Memory B cell (primary cell): ENCODE results near the gene MYH7B.

Experiments
- ATAC-seq: fragments of 150-1000 bp; cut with Tn5 transposase; 2 replicates; pipeline ENCODE4 v1.10.0; 2021; ENCODE audit warnings: low read depth, mild to moderate bottlenecking, moderate library complexity
- DNase-seq, 2 donors: peaks; one replicate each; pipeline ENCODE4 v3.0.0; 2022; ENCODE audit warnings: low spot score in 2 of 2
- H3K27ac Mint-ChIP-seq: one replicate; pipeline ENCODE4 v1.8.0; 2022; ENCODE audit warnings: mild to moderate bottlenecking, moderate library complexity, mixed read lengths
- H3K27me3 Mint-ChIP-seq: one replicate; pipeline ENCODE4 v1.8.0; 2022; ENCODE audit warnings: mixed read lengths
- H3K36me3 Mint-ChIP-seq: one replicate; pipeline ENCODE4 v1.8.0; 2022; ENCODE audit warnings: mild to moderate bottlenecking, mixed read lengths
- H3K4me1 Mint-ChIP-seq: one replicate; pipeline ENCODE4 v1.8.0; 2022; ENCODE audit warnings: mixed read lengths
- H3K4me3 Mint-ChIP-seq: one replicate; pipeline ENCODE4 v1.8.0; 2022; ENCODE audit warnings: mild to moderate bottlenecking, moderate library complexity, mixed read lengths
- H3K9me3 Mint-ChIP-seq: one replicate; pipeline ENCODE4 v1.8.0; 2022; ENCODE audit warnings: mixed read lengths

Gene MYH7B

DNA sequence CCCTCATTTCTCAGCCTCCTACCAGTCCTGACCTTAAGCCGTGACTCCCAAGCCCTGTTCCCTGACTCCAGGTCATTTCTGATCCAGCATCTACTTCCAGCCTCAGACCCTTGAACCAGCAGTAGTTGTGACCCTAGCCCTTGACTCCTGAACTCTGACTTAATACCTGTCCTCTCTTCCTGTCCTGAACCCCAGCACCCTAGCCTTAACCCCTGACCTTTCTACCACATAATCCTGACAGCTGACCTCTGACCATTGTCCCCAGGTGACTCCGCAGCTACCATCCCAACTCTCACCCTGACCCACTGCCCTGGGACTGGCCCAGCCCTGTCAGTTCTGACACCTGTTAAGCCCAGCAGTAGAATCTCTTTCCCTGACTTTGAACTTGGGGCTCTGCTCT is 42.1 kb downstream of the MYH7B start:
- Mint-ChIP-seq H3K9me3 (no peaks in the 10 kb centered on the region), H3K4me1 (peaks cover 8% of the 10 kb centered on the region), H3K27me3 (no peaks in the 10 kb centered on the region), H3K4me3 (no peak overlapping the region), H3K27ac (no peak overlapping the region), H3K36me3 (peaks cover 58% of the 10 kb centered on the region)
- no peak for ATAC-seq
- DNase-seq, result no peak

DNA sequence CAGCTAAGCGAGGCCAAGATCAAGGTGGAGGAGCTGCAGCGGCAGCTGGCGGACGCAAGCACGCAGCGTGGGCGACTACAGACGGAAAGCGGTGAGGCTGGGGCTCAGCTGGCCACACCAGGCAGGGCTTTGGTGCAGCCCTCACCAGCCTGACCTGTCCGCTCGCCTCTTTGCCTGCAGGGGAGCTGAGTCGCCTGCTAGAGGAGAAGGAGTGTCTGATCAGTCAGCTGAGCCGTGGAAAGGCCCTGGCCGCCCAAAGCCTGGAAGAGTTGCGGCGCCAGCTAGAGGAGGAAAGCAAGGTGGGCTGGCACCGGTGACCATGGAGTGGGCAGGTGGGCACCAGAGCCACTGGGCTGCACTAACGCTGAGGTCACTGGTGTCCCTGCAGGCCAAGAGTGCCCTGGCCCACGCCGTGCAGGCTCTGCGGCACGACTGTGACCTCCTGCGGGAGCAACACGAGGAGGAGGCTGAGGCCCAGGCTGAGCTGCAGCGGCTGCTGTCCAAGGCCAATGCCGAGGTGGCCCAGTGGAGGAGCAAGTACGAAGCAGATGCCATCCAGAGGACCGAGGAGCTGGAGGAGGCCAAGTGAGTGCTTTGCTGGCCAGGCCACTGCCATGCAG is 42.8 kb downstream of the MYH7B start:
- Mint-ChIP-seq H3K4me1 (peaks cover 10% of the 10 kb centered on the region), H3K27ac (no peak overlapping the region), H3K36me3 (peaks cover 61% of the 10 kb centered on the region), H3K4me3 (no peak overlapping the region), H3K9me3 (no peaks in the 10 kb centered on the region), H3K27me3 (no peaks in the 10 kb centered on the region)
- no peak for DNase-seq
- no peak for ATAC-seq

GRCh38 chr20:34999021-34999451 is 43.4 kb downstream of the MYH7B start:
- Mint-ChIP-seq H3K36me3 (peaks cover 61% of the 10 kb centered on the region), H3K9me3 (no peaks in the 10 kb centered on the region)

DNA sequence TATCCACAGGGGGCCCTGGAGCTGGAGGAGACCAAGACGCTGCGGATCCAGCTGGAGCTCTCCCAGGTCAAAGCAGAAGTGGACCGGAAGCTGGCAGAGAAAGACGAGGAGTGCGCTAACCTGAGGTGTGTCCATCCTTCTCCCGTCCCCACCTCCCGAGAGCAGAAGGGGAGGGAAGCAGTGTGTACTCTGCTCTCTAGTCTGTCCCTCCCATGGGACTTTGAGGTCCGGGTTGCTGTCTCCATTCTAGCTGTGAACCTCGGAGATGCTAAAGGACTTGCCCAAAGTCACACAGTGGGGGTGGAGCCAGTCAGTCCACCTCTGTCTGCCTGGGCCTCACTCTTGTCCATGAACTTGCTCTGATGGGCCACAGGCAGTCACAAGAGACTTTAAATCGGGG is 44.1 kb downstream of the MYH7B start:
- Mint-ChIP-seq H3K36me3 (peaks cover 59% of the 10 kb centered on the region), H3K4me3 (no peak overlapping the region), H3K27ac (no peak overlapping the region), H3K27me3 (no peaks in the 10 kb centered on the region), H3K4me1 (peaks cover 10% of the 10 kb centered on the region), H3K9me3 (no peaks in the 10 kb centered on the region)
- DNase-seq, result no peak
- no peak for ATAC-seq

More at GRCh38 chr20:34999021-34999451, 43.4 kb downstream of the MYH7B start:
- Mint-ChIP-seq H3K4me1 (peaks cover 10% of the 10 kb centered on the region), H3K27ac (peak overlapping the region; percentile 31), H3K4me3 (no peak overlapping the region), H3K27me3 (no peaks in the 10 kb centered on the region)
- ATAC-seq (no peak), DNase-seq (no peak)

DNA sequence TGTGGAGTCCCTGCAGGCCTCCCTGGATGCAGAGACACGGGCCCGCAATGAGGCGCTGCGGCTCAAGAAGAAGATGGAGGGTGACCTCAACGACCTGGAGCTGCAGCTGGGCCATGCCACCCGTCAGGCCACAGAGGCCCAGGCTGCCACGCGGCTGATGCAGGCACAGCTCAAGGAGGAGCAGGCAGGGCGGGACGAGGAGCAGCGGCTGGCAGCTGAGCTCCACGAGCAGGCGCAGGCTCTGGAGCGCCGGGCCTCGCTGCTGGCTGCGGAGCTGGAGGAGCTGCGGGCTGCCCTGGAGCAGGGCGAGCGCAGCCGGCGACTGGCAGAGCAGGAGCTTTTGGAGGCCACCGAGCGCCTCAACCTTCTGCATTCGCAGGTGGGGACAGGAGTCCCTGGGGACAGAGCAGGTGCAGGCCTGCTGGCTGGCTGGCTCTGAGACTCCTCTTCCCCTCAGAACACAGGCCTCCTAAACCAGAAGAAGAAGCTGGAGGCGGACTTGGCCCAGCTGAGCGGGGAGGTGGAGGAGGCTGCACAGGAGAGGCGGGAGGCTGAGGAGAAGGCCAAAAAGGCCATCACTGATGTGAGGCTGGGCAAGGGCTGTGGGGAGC is 44.7 kb downstream of the MYH7B start:
- no peaks in the 10 kb centered on the region for H3K27me3 Mint-ChIP-seq
- H3K4me1 Mint-ChIP-seq, result peaks cover 10% of the 10 kb centered on the region
- H3K4me3 Mint-ChIP-seq, result no peak overlapping the region
- ATAC-seq (peak; percentile 67), DNase-seq (no peak)
- H3K36me3 Mint-ChIP-seq, result peaks cover 55% of the 10 kb centered on the region
- no peak overlapping the region for H3K27ac Mint-ChIP-seq
- no peaks in the 10 kb centered on the region for H3K9me3 Mint-ChIP-seq

DNA sequence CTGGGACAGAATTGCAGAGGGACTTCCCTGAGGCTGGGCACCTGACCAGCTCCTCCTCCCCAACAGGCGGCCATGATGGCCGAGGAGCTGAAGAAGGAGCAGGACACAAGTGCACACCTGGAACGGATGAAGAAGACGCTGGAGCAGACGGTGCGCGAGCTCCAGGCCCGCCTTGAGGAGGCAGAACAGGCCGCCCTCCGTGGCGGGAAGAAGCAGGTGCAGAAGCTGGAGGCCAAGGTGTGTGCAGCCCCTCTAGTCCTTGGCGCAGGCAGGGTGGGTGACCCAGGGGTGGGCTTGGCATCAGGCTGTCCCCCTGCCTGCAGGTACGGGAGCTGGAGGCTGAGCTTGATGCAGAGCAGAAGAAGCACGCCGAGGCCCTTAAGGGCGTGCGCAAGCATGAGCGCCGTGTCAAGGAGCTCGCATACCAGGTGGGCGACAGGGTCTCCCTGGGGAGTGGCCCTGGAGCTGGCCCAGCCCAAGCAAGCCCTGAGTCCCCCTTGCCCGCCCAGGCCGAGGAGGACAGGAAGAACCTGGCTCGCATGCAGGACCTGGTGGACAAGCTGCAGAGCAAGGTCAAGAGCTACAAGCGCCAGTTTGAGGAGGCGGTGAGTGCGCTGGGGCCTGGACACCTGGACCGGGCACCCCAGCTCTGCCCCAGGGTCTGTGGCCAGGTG is 45.4 kb downstream of the MYH7B start:
- H3K27me3 Mint-ChIP-seq, result no peaks in the 10 kb centered on the region
- H3K36me3 Mint-ChIP-seq, result peaks cover 51% of the 10 kb centered on the region
- ATAC-seq, result no peak
- H3K27ac Mint-ChIP-seq, result no peak overlapping the region
- H3K4me3 Mint-ChIP-seq, result no peak overlapping the region
- H3K9me3 Mint-ChIP-seq, result no peaks in the 10 kb centered on the region
- no peak for DNase-seq
- H3K4me1 Mint-ChIP-seq, result peaks cover 10% of the 10 kb centered on the region

DNA sequence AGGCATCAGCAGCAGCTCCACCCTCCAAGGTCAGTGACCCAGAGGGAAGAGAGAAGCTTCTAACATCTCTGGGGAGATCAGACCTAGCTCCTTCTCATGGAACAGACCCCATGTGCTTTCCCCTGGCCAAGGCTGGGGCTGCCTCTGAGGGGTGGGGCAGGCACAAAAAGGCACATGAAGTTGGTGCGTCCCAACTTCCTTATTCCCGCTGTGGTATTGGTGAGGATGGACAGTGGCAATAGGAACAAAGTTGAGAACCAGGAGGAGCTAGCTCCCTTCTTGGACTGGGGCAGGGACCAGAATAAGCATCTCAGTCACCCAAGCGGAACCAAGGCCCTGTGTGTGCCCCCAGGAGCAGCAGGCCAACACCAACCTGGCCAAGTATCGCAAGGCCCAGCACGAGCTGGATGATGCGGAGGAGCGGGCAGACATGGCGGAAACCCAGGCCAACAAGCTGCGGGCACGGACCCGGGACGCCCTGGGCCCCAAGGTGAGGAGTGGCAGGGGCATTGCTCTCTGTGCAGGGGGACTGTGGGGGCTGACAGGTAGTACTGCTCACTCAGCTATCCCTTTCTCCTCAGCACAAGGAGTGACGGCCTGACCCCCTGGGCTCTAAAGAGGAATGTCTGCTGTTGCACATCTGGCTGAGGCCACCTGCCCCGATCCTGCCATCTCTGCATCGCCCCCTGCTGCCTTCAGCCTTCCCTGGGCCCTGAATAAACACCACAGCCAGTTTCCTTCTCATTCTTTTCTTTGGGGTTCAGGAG is 46.1 kb downstream of the MYH7B start:
- Mint-ChIP-seq H3K9me3 (no peaks in the 10 kb centered on the region), H3K36me3 (peaks cover 47% of the 10 kb centered on the region), H3K4me3 (no peak overlapping the region)

GRCh38 chr20:35002426-35003210 is 47.0 kb downstream of the MYH7B start:
- ATAC-seq, result no peak
- H3K27me3 Mint-ChIP-seq, result no peaks in the 10 kb centered on the region
- no peak overlapping the region for H3K4me3 Mint-ChIP-seq
- no peaks in the 10 kb centered on the region for H3K9me3 Mint-ChIP-seq
- DNase-seq, result no peak
- peaks cover 44% of the 10 kb centered on the region for H3K36me3 Mint-ChIP-seq
- H3K27ac Mint-ChIP-seq, result no peak overlapping the region
- peaks cover 10% of the 10 kb centered on the region for H3K4me1 Mint-ChIP-seq

More for the DNA sequence above, 46.1 kb downstream of the MYH7B start:
- no peak for DNase-seq
- peaks cover 10% of the 10 kb centered on the region for H3K4me1 Mint-ChIP-seq
- no peaks in the 10 kb centered on the region for H3K27me3 Mint-ChIP-seq
- no peak for ATAC-seq
- H3K27ac Mint-ChIP-seq, result peak overlapping the region; percentile 31

GRCh38 chr20:35003211-35004031 is 47.8 kb downstream of the MYH7B start:
- no peak for ATAC-seq
- no peak for DNase-seq
- H3K4me3 Mint-ChIP-seq, result no peak overlapping the region
- no peak overlapping the region for H3K27ac Mint-ChIP-seq
- H3K4me1 Mint-ChIP-seq, result peaks cover 8% of the 10 kb centered on the region
- H3K36me3 Mint-ChIP-seq, result peaks cover 38% of the 10 kb centered on the region
- H3K9me3 Mint-ChIP-seq, result no peaks in the 10 kb centered on the region
- no peaks in the 10 kb centered on the region for H3K27me3 Mint-ChIP-seq

DNA sequence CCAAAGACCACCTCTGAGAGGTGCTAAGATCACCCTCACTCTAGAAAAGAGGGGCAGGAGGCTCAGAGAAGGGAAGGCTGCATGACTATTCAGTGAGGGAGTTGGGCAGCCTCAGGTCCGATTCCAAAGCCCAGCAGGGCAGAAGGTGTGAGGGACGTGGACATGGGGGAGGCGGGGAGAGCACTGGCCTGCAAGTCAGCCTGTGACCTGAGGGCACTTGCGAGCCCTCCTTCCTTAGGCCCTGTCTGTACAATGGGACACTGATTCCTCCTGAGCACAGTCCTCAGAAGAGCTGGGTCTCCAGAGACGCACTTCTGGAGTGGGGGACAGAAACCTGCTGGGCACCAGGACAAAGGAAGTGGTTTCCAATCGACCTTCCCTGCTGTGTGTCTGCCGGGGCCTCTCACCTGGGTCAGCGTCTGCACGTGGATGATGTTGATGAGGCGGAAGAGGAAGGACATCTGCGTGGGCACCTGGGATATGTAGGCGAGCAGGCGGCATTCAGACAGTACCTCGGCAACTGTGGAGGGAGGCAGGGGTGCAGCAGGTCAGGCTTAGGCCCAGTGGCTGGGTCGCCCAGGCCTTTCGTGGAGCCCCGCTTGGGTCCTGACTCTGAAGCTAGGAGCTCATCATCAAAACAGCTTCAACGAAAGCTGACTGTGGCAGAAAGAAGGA is 48.5 kb downstream of the MYH7B start:
- no peaks in the 10 kb centered on the region for H3K27me3 Mint-ChIP-seq
- H3K36me3 Mint-ChIP-seq, result peaks cover 38% of the 10 kb centered on the region
- H3K9me3 Mint-ChIP-seq, result no peaks in the 10 kb centered on the region
- DNase-seq (no peak), ATAC-seq (no peak)
- no peak overlapping the region for H3K27ac Mint-ChIP-seq
- peaks cover 8% of the 10 kb centered on the region for H3K4me1 Mint-ChIP-seq
- H3K4me3 Mint-ChIP-seq, result no peak overlapping the region

- no peaks in the 10 kb centered on the region for H3K9me3 Mint-ChIP-seq
- H3K36me3 Mint-ChIP-seq, result peaks cover 38% of the 10 kb centered on the region
Observed at GRCh38 chr20:35004749-35005462, 49.2 kb downstream of the MYH7B start.

More at GRCh38 chr20:35004749-35005462, 49.2 kb downstream of the MYH7B start:
- no peak for ATAC-seq
- no peak overlapping the region for H3K27ac Mint-ChIP-seq
- no peak for DNase-seq
- H3K27me3 Mint-ChIP-seq, result no peaks in the 10 kb centered on the region
- H3K4me3 Mint-ChIP-seq, result no peak overlapping the region
- H3K4me1 Mint-ChIP-seq, result peaks cover 8% of the 10 kb centered on the region
